Gastrocnemius medialis (tissue), 4 donors: ENCODE data around the gene KIAA0040.

ENCODE experiments used
- POLR2A ChIP-seq, 2 donors: fragments of 450-650 bp; IDR thresholded peaks; one replicate each; pipeline ENCODE4 v1.6.1; 2017; ENCODE audit warnings: antibody characterized with exemption in 2 of 2, mild to moderate bottlenecking in 2 of 2, moderate library complexity in 2 of 2
- TF ChIP-seq, protein P1 (sequence below), 5 experiments: fragments of 450-650 bp in 3 of 5; fragments of 200-600 bp in 2 of 5; sonication (generic) in 2 of 5; IDR thresholded peaks in 4 of 5; conservative IDR thresholded peaks in 1 of 5; 1 replicate in 4 of 5; 2 replicates in 1 of 5; pipeline ENCODE4 v1.5.1; 2016 to 2019; ENCODE audit warnings: antibody characterized with exemption in 5 of 5, mild to moderate bottlenecking in 3 of 5, moderate library complexity in 3 of 5

DNA sequence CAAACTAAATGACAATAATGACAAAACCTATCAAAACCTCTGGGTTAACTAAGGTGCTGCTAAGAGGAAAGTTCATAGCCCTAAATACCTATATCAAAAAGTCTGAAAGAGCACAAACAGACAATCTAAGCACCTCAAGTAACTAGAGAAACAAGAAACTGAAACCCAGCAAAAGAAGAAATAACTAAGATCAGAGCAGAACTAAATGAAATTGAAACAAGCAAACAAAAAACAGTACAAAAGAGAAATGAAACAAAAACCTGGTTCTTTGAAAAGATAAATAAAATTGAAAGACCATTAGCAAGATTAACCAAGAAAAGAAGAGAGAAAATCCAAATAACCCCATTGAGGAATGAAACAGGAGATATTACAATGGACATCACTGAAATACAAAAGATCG lies 44.8 kb upstream of the KIAA0040 start:
- no peak for TF ChIP-seq POLR2A (IDR thresholded peaks at IDR 0.05)
- TF ChIP-seq, protein P1, sequence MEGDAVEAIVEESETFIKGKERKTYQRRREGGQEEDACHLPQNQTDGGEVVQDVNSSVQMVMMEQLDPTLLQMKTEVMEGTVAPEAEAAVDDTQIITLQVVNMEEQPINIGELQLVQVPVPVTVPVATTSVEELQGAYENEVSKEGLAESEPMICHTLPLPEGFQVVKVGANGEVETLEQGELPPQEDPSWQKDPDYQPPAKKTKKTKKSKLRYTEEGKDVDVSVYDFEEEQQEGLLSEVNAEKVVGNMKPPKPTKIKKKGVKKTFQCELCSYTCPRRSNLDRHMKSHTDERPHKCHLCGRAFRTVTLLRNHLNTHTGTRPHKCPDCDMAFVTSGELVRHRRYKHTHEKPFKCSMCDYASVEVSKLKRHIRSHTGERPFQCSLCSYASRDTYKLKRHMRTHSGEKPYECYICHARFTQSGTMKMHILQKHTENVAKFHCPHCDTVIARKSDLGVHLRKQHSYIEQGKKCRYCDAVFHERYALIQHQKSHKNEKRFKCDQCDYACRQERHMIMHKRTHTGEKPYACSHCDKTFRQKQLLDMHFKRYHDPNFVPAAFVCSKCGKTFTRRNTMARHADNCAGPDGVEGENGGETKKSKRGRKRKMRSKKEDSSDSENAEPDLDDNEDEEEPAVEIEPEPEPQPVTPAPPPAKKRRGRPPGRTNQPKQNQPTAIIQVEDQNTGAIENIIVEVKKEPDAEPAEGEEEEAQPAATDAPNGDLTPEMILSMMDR (IDR thresholded peaks at IDR 0.05 in 4 of 5, conservative IDR thresholded peaks at IDR 0.05 in 1 of 5): no peak
